Measurements from ENCODE around the gene DDX10. TPM values are rescaled to one million over a fixed set of nuclear protein-coding genes. Genes with fewer than 3 reads are reported as not detected.

DDX10 gene
- total and polyA plus RNA-seq, 8 donors, result 16.5 to 32.8 (median 28.9) TPM

GRCh38 chr11:108871867-108872266 lies 207.0 kb downstream of the DDX10 start:
- intact Hi-C loops (cut with DNase I), result no loop called here
- Histone ChIP-seq H3K27ac (no peak overlapping the region), H3K36me3 (no peaks in the 10 kb centered on the region), H3K4me1 (no peaks in the 10 kb centered on the region), H3K9me3 (no peaks in the 10 kb centered on the region), H3K4me3 (no peak overlapping the region), H3K27me3 (no peaks in the 10 kb centered on the region)
- DNase-seq, result no peak
- no peak for TF ChIP-seq CTCF (IDR thresholded peaks at IDR 0.05)
- no peak for ATAC-seq

- DNase-seq (no peak), ATAC-seq (no peak)
- no peaks in the 10 kb centered on the region for H3K27me3 ChIP-seq
- no peak overlapping the region for H3K4me3 ChIP-seq
- H3K36me3 ChIP-seq, result no peaks in the 10 kb centered on the region
- no peak for TF ChIP-seq CTCF (IDR thresholded peaks at IDR 0.05)
- no peak overlapping the region for H3K27ac ChIP-seq
- no peaks in the 10 kb centered on the region for H3K9me3 ChIP-seq
- H3K4me1 ChIP-seq, result no peaks in the 10 kb centered on the region
- intact Hi-C loops (cut with DNase I), result no loop called here
Observed at GRCh38 chr11:108872781-108873291, 208.0 kb downstream of the DDX10 start.

GRCh38 chr11:108873310-108873709 lies 208.4 kb downstream of the DDX10 start:
- intact Hi-C loops (cut with DNase I), result no loop called here
- H3K27ac ChIP-seq, result no peak overlapping the region
- no peak for TF ChIP-seq CTCF (IDR thresholded peaks at IDR 0.05)
- no peak overlapping the region for H3K4me3 ChIP-seq
- H3K36me3 ChIP-seq, result no peaks in the 10 kb centered on the region
- ATAC-seq, result no peak
- DNase-seq, result no peak
- no peaks in the 10 kb centered on the region for H3K4me1 ChIP-seq
- H3K9me3 ChIP-seq, result no peaks in the 10 kb centered on the region
- H3K27me3 ChIP-seq, result no peaks in the 10 kb centered on the region

- Histone ChIP-seq H3K4me3 (no peak overlapping the region), H3K27ac (no peak overlapping the region), H3K4me1 (no peaks in the 10 kb centered on the region), H3K27me3 (no peaks in the 10 kb centered on the region), H3K9me3 (no peaks in the 10 kb centered on the region), H3K36me3 (no peaks in the 10 kb centered on the region)
- intact Hi-C loops (cut with DNase I), result no loop called here
- ATAC-seq (no peak), DNase-seq (no peak)
- TF ChIP-seq CTCF (IDR thresholded peaks at IDR 0.05), result no peak
Observed at GRCh38 chr11:108873941-108874340, 209.1 kb downstream of the DDX10 start.

- Histone ChIP-seq H3K4me3 (no peak overlapping the region), H3K27me3 (no peaks in the 10 kb centered on the region), H3K9me3 (no peaks in the 10 kb centered on the region), H3K36me3 (no peaks in the 10 kb centered on the region), H3K4me1 (no peaks in the 10 kb centered on the region), H3K27ac (no peak overlapping the region)
- ATAC-seq, result no peak
- no peak for TF ChIP-seq CTCF (IDR thresholded peaks at IDR 0.05)
- DNase-seq, result no peak
- intact Hi-C loops (cut with DNase I), result no loop called here
Observed at GRCh38 chr11:108875134-108875533, 210.3 kb downstream of the DDX10 start.

Data from left lung (tissue), 10 donors.